ENCODE measurements around the gene ENOX1. TPM values are rescaled to one million over a fixed set of nuclear protein-coding genes. Genes with fewer than 3 reads are reported as not detected.

The ENOX1 gene
- total RNA-seq, 1 experiment from 2014 or later, result 11.9 TPM

GRCh38 chr13:43773602-43774001, 13.2 kb downstream of the ENOX1 start:
- H3K27ac ChIP-seq, result no peak overlapping the region
- H3K4me3 ChIP-seq, result no peak overlapping the region
- no peaks in the 10 kb centered on the region for H3K9me3 ChIP-seq (replicated peaks)
- peaks cover 19% of the 10 kb centered on the region for H3K4me1 ChIP-seq
- H3K27me3 ChIP-seq, result no peaks in the 10 kb centered on the region
- DNase-seq, result no peak
- no peaks in the 10 kb centered on the region for H3K36me3 ChIP-seq

- H3K27me3 ChIP-seq, result no peaks in the 10 kb centered on the region
- no peak overlapping the region for H3K4me3 ChIP-seq
- no peak for DNase-seq
- H3K9me3 ChIP-seq (replicated peaks), result no peaks in the 10 kb centered on the region; the same call in 1 of the 2 replicates
- no peaks in the 10 kb centered on the region for H3K36me3 ChIP-seq
- H3K27ac ChIP-seq, result no peak overlapping the region
- H3K4me1 ChIP-seq, result peaks cover 23% of the 10 kb centered on the region
These were observed 15.9 kb downstream of the ENOX1 start for GRCh38 chr13:43770871-43771270.

DNA sequence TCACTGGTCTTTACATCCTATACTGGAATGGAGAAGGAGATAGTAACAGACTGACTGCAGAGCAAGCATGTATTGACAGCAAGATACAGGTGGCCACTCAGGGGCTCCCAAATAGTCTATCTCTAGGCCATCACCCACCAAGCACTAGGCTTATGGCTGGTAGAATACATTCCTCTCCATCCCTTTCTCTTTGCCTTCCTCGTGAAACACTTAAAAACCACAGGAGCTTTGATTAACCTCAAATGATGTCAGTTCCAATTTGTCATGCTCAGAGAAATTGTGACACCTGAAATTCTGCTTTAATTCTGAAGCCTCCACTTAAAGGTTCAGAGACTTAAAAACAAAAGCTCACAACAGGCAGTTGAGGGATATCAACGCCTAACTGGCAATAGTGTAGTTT, 17.2 kb downstream of the ENOX1 start:
- H3K27me3 ChIP-seq, result no peaks in the 10 kb centered on the region
- no peak overlapping the region for H3K4me3 ChIP-seq
- peak; percentile 36 to 67 for DNase-seq
- no peaks in the 10 kb centered on the region for H3K36me3 ChIP-seq
- H3K9me3 ChIP-seq (replicated peaks), result no peaks in the 10 kb centered on the region; the same call in 1 of the 2 replicates
- peaks cover 23% of the 10 kb centered on the region for H3K4me1 ChIP-seq
- H3K27ac ChIP-seq, result peak overlapping the region; percentile 61

DNA sequence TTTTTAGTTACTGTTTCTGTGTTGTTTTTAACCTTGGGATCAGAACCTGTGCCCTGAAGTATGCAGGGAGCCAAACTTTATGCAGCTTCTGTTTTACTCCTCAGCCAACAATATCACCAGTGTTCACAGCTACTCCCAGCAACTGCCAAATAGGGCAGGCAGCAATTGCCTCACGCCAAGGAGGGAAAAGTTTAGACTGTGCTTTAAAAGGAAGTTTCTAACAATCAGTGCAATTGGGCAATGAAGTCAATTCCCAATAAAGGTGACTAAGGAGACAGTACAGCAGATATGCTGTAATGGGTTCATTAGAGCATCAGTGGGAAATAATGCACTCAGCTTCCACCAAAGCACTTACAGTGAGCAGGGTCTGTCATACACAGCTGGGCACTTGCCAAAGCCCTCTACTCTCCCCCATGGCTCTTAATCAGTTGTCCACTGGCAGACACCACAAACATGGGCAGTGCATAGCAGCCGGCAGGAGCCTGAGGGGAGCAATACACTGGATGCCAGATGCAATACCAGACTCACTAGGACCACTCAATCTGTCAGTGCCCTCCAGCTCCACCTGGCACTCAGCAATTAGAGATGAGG, 19.3 kb downstream of the ENOX1 start:
- H3K27me3 ChIP-seq, result no peaks in the 10 kb centered on the region
- H3K4me1 ChIP-seq, result peaks cover 23% of the 10 kb centered on the region
- H3K36me3 ChIP-seq, result no peaks in the 10 kb centered on the region
- DNase-seq, result peak in 1 of 2 experiments; percentile 25
- H3K9me3 ChIP-seq (replicated peaks), result no peaks in the 10 kb centered on the region; the same call in 1 of the 2 replicates
- no peak overlapping the region for H3K27ac ChIP-seq
- H3K4me3 ChIP-seq, result no peak overlapping the region

DNA sequence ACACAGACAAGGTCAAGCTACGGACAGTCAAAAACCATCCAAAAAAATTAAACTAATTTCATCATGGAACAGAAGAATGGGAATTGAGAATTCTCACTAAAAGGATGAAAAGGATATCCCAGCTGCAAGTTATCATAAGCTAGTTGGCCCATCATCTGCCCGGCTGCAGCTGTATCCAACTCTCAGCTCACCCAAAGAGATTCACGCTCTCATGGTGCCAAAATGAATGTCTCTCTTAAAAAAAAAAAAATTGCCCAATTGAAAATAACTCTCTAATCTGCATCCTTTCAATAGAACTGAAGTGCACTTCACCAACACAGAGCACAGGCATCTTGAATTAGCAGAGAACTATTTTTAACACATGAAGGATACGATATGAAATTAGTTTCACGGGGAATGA, 20.0 kb downstream of the ENOX1 start:
- H3K36me3 ChIP-seq, result no peaks in the 10 kb centered on the region
- H3K4me1 ChIP-seq, result peaks cover 23% of the 10 kb centered on the region
- no peak for DNase-seq
- no peak overlapping the region for H3K27ac ChIP-seq
- no peaks in the 10 kb centered on the region for H3K27me3 ChIP-seq
- H3K9me3 ChIP-seq (replicated peaks), result no peaks in the 10 kb centered on the region; the same call in 1 of the 2 replicates
- H3K4me3 ChIP-seq, result no peak overlapping the region

DNA sequence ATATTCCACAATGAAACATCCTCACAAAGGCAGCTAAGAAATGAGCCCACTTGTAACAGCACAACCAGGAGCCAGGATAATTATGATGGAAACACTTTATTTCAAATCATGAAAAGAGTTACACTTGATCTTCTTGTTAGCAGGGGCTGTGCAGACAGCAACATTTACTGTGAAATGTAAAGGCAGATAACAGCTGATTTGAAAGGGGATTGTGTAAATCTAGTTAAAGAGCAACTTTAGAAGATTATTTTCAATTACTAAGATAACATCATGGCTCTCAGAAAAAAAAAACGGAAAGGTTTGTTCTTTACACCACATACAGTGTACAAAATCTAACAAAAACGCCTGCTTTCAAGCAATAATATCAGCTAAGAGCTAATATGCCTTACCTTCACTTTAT, 22.4 kb downstream of the ENOX1 start:
- Histone ChIP-seq H3K4me1 (peaks cover 10% of the 10 kb centered on the region), H3K9me3 (replicated peaks) (no peaks in the 10 kb centered on the region; the same call in 1 of the 2 replicates), H3K36me3 (no peaks in the 10 kb centered on the region), H3K27me3 (no peaks in the 10 kb centered on the region), H3K4me3 (no peak overlapping the region), H3K27ac (no peak overlapping the region)
- no peak for DNase-seq

DNA sequence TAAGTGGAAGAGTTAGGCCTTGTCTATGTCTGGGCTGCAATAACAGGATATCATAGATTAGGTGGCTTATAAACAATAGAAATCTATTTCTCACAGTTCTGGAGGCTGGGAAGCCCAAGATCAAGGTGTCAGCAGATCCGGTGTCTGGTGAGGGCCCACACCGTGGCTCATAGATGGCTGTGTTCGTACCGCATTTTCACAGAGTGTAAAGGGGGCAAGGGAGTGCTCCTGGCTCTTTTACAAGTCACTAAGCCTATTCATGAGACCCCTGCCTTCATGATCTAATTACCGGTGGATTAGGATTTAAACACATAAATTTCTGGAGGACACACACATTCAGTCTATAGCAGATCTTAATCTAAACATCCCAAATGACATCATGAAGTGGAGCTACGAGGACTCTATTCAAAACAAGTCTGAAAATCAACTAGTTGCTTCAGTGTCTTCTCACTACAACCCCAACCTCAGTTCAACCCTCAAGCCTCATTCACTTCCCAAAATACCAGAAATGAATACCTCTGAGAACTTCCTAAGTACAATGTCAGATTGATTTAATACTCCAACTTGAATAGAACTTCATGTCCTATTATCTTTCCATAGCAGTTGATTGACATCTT, 23.5 kb downstream of the ENOX1 start:
- Histone ChIP-seq H3K36me3 (no peaks in the 10 kb centered on the region), H3K4me1 (peaks cover 4% of the 10 kb centered on the region), H3K9me3 (replicated peaks) (no peaks in the 10 kb centered on the region; the same call in 1 of the 2 replicates), H3K27me3 (no peaks in the 10 kb centered on the region), H3K4me3 (no peak overlapping the region), H3K27ac (no peak overlapping the region)
- no peak for DNase-seq

GRCh38 chr13:43761616-43762315, 25.0 kb downstream of the ENOX1 start:
- DNase-seq, result no peak
- Histone ChIP-seq H3K36me3 (no peaks in the 10 kb centered on the region), H3K4me1 (no peaks in the 10 kb centered on the region; the same call in none of the 2 replicates), H3K4me3 (no peak overlapping the region), H3K27me3 (no peaks in the 10 kb centered on the region), H3K9me3 (replicated peaks) (no peaks in the 10 kb centered on the region), H3K27ac (no peak overlapping the region)

GRCh38 chr13:43760257-43760656, 26.5 kb downstream of the ENOX1 start:
- Histone ChIP-seq H3K36me3 (no peaks in the 10 kb centered on the region), H3K27ac (no peak overlapping the region), H3K4me3 (no peak overlapping the region), H3K9me3 (replicated peaks) (no peaks in the 10 kb centered on the region), H3K4me1 (no peaks in the 10 kb centered on the region; the same call in 1 of the 2 replicates), H3K27me3 (no peaks in the 10 kb centered on the region)
- no peak for DNase-seq

DNA sequence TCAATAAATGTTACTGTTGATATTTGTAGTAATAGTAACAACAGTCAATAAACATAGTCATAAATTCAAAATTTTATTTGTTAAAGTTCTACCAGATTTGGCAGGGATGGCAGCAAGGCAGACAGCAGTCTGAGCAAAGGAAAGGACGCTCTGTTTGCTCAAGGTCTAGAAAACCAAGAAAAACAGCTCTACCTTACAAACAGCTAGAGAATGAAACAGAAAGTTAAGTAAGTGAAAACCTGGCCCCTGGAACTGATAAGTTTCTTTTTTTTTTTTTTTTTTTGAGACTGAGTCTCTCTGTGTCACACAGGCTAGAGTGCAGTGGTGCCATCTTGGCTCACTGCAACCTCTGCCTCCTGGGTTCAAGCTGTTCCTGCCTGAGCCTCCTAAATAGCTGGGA, 27.9 kb downstream of the ENOX1 start:
- Histone ChIP-seq H3K27ac (no peak overlapping the region), H3K36me3 (no peaks in the 10 kb centered on the region)
- DNase-seq, result no peak

DNA sequence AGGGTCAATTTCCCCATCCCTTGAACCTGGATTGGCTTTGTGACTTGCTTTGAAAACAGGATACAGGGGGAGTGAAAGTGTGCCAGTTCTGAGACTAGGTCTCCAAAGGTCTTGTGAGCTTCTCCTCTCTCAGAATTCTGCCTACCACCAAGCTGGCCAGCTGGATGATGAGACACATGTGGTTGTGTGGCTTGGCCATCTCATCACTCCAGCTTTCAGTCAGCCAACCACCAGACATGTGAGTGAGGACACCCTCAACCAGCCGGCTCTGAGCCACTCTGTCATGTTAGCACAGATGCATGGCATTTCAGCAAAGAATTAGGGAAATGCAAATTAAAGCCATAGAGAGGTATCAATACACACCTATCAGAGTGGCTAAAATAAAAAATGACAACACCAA, 29.5 kb downstream of the ENOX1 start:
- H3K27me3 ChIP-seq, result no peaks in the 10 kb centered on the region
- no peaks in the 10 kb centered on the region for H3K4me1 ChIP-seq
- no peaks in the 10 kb centered on the region for H3K9me3 ChIP-seq (replicated peaks)
- no peak for DNase-seq
- H3K4me3 ChIP-seq, result no peak overlapping the region
- no peaks in the 10 kb centered on the region for H3K36me3 ChIP-seq
- no peak overlapping the region for H3K27ac ChIP-seq

More for the DNA sequence above, 27.9 kb downstream of the ENOX1 start:
- Histone ChIP-seq H3K4me1 (no peaks in the 10 kb centered on the region), H3K4me3 (no peak overlapping the region), H3K27me3 (no peaks in the 10 kb centered on the region), H3K9me3 (replicated peaks) (no peaks in the 10 kb centered on the region)

DNA sequence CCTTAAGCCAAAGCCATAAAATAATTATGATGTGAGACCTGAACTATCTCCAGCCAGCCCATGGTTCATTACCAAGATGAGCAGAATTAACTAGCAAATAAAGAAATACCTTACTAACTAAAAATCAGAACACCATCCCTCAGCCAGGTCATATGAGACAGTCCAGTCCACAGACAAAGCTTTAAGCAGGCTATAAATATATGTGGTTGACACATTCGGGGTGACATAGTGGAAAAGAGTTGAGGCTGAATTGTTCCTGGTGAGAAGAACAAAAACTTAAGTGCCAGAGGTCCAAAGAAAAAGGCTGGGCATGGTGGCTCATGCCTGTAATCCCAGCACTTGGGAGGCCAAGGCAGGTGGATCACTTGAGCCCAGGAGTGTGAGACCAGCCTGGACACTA, 30.9 kb downstream of the ENOX1 start:
- H3K36me3 ChIP-seq, result no peaks in the 10 kb centered on the region
- H3K9me3 ChIP-seq (replicated peaks), result no peaks in the 10 kb centered on the region
- no peaks in the 10 kb centered on the region for H3K4me1 ChIP-seq
- H3K27ac ChIP-seq, result no peak overlapping the region
- DNase-seq, result no peak
- no peak overlapping the region for H3K4me3 ChIP-seq
- no peaks in the 10 kb centered on the region for H3K27me3 ChIP-seq

DNA sequence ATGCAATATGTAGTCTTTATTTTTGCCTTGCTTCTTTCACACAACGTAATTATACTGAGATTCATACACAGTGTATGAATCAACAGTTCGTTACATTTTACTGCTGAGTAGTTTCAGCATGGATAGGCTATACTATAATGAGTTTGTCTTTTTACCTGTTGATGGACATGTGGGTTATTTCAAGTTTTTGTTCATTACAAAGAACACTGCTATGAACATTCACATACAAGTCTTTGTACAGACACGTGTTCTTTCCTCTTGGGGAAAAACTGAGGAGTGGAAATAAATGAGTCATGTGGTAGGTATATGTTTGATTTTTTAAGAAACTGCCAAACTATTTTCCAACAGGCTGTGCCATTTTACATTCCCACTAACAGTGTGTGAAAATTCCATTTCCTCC, 35.1 kb downstream of the ENOX1 start:
- Histone ChIP-seq H3K27ac (no peak overlapping the region), H3K4me3 (no peak overlapping the region), H3K9me3 (replicated peaks) (no peaks in the 10 kb centered on the region), H3K4me1 (no peaks in the 10 kb centered on the region), H3K27me3 (no peaks in the 10 kb centered on the region), H3K36me3 (no peaks in the 10 kb centered on the region)
- DNase-seq, result no peak

DNA sequence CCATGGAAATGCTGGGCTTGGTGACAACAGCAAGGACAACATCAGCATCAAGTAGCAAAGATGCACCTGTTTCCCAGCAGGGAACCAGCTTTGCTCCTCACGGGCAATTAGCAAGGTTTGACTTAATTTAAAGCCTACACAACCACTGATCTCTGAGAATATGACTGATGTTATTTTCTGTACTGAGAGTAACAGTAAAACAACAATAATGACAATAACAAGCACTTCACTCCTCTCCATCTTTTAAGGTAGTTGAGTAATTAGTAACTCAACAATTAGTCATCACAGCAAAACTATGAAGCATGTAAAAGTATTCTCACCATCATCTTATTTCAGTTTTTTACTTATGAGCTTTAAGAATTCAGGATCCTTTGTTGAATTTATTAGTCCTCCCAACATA, 37.3 kb downstream of the ENOX1 start:
- H3K4me1 ChIP-seq, result no peaks in the 10 kb centered on the region

DNA sequence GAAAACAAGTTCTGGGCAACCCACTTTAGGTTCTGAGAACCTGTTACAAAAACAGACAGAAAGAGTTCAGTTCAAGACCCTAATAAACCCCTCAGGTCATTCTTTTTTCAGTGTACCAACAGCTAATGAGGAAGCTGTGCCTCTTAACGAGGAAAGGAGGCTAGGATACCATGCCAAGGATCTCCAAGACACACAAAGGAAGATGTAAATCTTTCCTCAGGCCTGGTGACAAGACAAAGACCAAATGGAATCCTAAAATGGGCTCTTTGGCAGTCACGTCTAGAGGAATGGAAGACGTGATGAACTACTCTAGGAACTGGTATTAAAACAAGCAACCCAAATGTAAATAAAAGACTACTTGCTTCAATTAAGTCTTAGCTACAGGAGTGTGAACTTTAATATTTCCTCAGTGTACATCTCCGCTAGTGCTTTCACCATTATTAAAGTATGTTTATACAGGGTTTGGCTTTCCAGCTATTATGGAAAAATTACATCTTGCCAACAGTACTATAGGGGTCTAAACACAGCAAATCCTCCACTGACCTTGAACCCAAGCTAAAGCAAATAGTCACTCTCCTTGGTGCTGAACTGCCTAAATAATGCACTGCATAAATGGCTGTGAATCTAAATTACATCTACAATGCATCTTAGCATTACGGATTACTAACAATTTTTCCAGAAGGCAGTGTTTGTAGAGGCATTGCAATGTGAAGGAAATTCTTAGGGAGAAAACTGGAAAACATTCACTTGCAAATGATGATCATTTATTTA, 42.3 kb downstream of the ENOX1 start:
- H3K4me1 ChIP-seq, result no peaks in the 10 kb centered on the region
- no peaks in the 10 kb centered on the region for H3K27me3 ChIP-seq
- H3K9me3 ChIP-seq (replicated peaks), result no peaks in the 10 kb centered on the region
- H3K27ac ChIP-seq, result no peak overlapping the region
- no peaks in the 10 kb centered on the region for H3K36me3 ChIP-seq
- peak in 1 of 2 experiments; percentile 31 for DNase-seq
- no peak overlapping the region for H3K4me3 ChIP-seq

More for the DNA sequence above, 37.3 kb downstream of the ENOX1 start:
- no peak overlapping the region for H3K4me3 ChIP-seq
- no peaks in the 10 kb centered on the region for H3K36me3 ChIP-seq
- H3K27me3 ChIP-seq, result no peaks in the 10 kb centered on the region
- no peak overlapping the region for H3K27ac ChIP-seq
- no peaks in the 10 kb centered on the region for H3K9me3 ChIP-seq (replicated peaks)
- DNase-seq, result no peak
